GM12865 (cell line): ENCODE measurements around the gene MKKS.

Experiments
- DNase-seq: peaks from one replicate; pipeline ENCODE4 v3.0.0; 2010; ENCODE audit warnings: low read depth
- H3K4me3 ChIP-seq: 2 replicates; pipeline ENCODE4 v1.5.1; 2011; ENCODE audit warnings: mild to moderate bottlenecking, low read depth, low read length, control low read depth
- TF ChIP-seq, protein P1 (sequence below): IDR thresholded peaks from 2 replicates; pipeline ENCODE4 v1.5.1; 2011; ENCODE audit warnings: low read length, control low read depth, low read depth, inconsistent platforms; ENCODE audit not compliant: insufficient read depth; ENCODE audit errors: missing control alignments

Gene MKKS

DNA sequence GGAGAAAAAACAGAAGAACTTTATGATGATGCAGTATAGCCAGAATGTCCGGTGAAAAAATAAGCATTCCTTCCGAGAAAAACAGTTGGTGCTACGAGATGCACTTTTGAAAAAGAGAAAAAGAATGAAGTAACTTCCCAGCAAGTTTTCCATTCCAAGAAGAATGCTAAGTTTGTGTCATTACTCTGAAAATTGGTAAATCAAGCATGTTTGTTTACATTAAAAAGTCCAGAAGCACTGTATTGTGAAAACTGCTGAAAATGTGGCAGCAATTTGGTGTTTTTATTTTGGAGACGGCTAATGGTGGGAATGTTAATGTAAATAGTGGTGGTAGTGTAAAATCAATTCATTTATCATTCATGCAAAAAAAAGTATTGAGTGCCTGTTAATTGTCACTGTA is 46.3 kb downstream of the MKKS start:
- H3K4me3 ChIP-seq: no peak overlapping the region
- TF ChIP-seq, protein P1, sequence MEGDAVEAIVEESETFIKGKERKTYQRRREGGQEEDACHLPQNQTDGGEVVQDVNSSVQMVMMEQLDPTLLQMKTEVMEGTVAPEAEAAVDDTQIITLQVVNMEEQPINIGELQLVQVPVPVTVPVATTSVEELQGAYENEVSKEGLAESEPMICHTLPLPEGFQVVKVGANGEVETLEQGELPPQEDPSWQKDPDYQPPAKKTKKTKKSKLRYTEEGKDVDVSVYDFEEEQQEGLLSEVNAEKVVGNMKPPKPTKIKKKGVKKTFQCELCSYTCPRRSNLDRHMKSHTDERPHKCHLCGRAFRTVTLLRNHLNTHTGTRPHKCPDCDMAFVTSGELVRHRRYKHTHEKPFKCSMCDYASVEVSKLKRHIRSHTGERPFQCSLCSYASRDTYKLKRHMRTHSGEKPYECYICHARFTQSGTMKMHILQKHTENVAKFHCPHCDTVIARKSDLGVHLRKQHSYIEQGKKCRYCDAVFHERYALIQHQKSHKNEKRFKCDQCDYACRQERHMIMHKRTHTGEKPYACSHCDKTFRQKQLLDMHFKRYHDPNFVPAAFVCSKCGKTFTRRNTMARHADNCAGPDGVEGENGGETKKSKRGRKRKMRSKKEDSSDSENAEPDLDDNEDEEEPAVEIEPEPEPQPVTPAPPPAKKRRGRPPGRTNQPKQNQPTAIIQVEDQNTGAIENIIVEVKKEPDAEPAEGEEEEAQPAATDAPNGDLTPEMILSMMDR: no peak
- no peak for DNase-seq

DNA sequence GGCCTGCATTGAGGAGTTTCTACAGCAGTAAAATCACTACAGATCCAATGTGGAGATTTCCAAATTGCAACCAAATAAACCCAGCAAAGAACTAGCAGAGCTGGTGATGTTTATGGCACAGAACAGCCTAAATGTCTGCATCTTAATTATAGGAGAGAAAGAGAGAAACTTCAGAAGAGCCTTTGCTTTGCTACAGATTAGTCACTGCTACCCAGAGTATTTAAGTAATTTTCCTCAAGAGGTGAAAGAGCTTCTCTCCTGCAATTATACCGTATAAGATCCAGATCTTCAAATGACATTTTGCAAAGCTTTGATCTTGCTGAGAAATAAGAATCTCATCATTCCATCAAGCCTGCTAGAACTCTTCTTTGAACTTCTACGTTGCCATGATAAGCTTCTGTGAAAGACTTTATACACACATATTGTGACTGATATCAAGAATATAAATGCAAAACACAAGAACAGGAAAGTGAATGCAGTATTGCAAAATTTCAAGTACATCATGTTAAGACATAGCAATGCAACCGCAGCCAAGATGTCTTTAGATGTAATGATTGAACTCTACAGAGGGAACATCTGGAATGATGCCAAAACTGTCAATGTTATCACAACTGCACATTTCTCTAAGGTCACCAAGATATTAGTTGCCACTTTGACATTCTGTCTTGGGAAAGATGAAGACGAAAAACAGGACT is 48.0 kb downstream of the MKKS start:
- no peak for DNase-seq
- TF ChIP-seq, protein P1: no peak

DNA sequence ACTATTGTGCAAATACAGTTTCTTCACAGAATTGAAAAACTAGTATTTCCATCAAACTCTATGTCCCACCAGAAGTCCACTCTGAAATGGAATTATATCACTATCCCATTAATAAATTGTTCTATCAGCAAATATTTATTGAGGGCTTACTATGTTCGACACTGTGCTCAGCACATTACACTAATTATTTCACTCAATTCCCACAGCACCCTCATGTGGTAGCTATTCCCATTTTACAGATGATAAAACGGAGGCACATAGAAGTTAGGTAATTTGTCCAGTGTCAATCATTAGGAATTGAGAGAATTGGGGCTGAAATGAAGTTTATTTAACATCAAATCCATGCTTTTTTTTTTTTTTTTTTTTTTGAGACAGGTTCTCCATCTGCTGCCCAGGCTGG is 52.5 kb downstream of the MKKS start:
- H3K4me3 ChIP-seq: no peak overlapping the region
- DNase-seq: peak; percentile 12
- TF ChIP-seq, protein P1: no peak

More for the DNA sequence above, 48.0 kb downstream of the MKKS start:
- no peak overlapping the region for H3K4me3 ChIP-seq

DNA sequence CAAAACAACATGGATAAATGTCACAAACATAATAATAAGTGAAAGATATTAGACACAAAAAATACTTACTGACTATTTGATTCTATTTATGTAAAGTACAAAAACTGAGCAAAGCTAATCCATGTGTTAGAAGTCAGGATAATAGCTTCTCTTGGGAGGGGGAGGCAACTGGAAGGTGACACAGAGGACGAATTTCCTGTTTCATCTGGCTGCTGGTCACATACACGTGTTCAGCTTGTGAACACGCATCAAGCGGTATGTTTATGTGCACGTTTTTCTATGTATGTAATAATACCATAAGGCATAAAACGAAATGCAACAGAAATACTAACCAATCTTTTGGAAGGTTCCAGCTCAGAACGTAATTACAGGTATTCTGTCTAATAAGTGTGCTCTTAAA is 54.3 kb downstream of the MKKS start:
- H3K4me3 ChIP-seq: no peak overlapping the region
- DNase-seq: no peak
- TF ChIP-seq, protein P1: no peak

DNA sequence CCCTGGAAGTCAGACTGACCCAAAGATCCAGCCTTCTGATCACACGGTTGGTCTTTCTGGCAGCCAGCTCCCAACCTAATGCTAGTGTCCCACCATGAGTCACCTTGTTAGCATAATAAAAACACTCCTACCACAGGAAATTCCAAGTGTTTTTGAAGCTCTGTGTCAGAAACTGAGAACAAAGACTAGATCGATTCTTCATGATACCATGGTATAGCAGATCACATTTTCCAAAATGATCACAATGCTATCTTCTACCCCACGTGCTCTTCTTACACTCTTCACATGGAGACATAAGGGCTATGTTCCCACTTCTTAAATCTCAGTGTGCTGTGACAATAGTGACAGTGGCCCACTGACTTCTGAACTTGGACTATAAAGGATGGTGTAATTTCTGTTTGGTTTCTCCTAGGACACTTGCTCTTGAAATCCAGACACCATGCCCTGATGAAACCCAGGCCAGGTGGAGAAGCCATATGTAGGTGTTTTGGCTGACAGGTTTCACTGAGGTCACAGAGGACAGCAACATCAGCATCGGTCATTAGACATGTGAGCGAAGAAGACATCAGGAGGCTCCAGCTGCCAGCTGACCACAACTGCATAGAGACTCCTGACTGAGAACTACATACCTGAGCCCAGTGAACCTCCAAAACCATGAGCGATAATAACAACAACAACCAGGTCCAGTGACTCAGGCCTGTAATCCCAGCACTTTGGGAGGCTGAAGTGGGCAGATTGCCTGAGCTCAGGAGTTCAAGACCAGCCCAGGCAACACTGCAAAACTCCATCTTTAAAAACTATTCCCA is 57.5 kb downstream of the MKKS start:
- no peak for DNase-seq
- TF ChIP-seq, protein P1: no peak
- H3K4me3 ChIP-seq: no peak overlapping the region

DNA sequence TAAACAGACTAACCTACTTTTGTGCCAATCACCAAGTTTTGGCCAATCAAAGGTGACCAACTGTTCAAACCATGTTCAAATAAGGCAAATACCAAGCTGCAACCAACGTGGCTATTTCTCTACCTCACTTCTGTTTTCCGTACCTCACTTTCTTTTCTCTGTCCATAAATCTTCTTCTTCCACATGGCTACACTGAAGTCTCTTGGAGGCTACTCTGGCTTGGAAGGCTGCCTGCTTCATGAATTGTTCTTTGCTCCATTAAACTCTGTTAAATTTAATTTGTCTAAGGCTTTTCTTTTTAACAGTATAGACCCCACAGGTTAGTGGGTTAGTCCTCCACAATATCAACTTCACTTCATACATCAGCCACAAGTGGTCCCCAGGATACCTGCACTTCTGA is 58.8 kb downstream of the MKKS start:
- H3K4me3 ChIP-seq: no peak overlapping the region
- TF ChIP-seq, protein P1: no peak
- DNase-seq: no peak
